ENCODE data around the gene TEC. TPM values are rescaled to one million over a fixed set of nuclear protein-coding genes. Genes with fewer than 3 reads are reported as not detected.

TEC gene
- total and polyA plus RNA-seq, 11 donors, result 1.1 to 4.5 (median 2.2) TPM

GRCh38 chr4:48194971-48195370 is 74.7 kb downstream of the TEC start:
- intact Hi-C loops (cut with DNase I), result no loop called here

GRCh38 chr4:48193921-48194468 is 75.6 kb downstream of the TEC start:
- H3K4me1 ChIP-seq, result peaks cover 0 to 17% (median 0%) of the 10 kb centered on the region in 12 donors
- no peaks in the 10 kb centered on the region for H3K9me3 ChIP-seq
- no peak overlapping the region for H3K27ac ChIP-seq
- intact Hi-C loops (cut with DNase I), result no loop called here
- H3K4me3 ChIP-seq, result no peak overlapping the region
- DNase-seq (no peak), ATAC-seq (no peak)
- WGBS, 4 donors, result 80 to 98% (median 96%) methylated on average over 3 of the region's 3 CpGs
- no peaks in the 10 kb centered on the region for H3K36me3 ChIP-seq
- TF ChIP-seq CTCF (IDR thresholded peaks at IDR 0.05), result no peak
- TF ChIP-seq POLR2A (IDR thresholded peaks at IDR 0.05), result no peak
- no peaks in the 10 kb centered on the region for H3K27me3 ChIP-seq

More at GRCh38 chr4:48194971-48195370, 74.7 kb downstream of the TEC start:
- Histone ChIP-seq H3K36me3 (no peaks in the 10 kb centered on the region), H3K9me3 (no peaks in the 10 kb centered on the region), H3K27ac (no peak overlapping the region), H3K4me1 (peaks cover 0 to 17% (median 0%) of the 10 kb centered on the region in 12 donors), H3K27me3 (no peaks in the 10 kb centered on the region), H3K4me3 (no peak overlapping the region)
- DNase-seq, result no peak
- ATAC-seq, result no peak
- no peak for TF ChIP-seq CTCF (IDR thresholded peaks at IDR 0.05)
- TF ChIP-seq POLR2A (IDR thresholded peaks at IDR 0.05), result no peak
- 54 to 68% (median 61%) methylated on average over 1 of the region's 1 CpG for WGBS, 4 donors

GRCh38 chr4:48193096-48193836 is 76.4 kb downstream of the TEC start:
- ATAC-seq, result no peak
- Histone ChIP-seq H3K27me3 (no peaks in the 10 kb centered on the region), H3K36me3 (no peaks in the 10 kb centered on the region), H3K27ac (no peak overlapping the region), H3K4me1 (peaks cover 0 to 17% (median 0%) of the 10 kb centered on the region in 12 donors), H3K4me3 (no peak overlapping the region), H3K9me3 (no peaks in the 10 kb centered on the region)
- WGBS, 4 donors, result 89 to 91% (median 90%) methylated on average over 6 of the region's 6 CpGs
- no peak for DNase-seq
- intact Hi-C loops (cut with DNase I), result no loop called here
- TF ChIP-seq CTCF (IDR thresholded peaks at IDR 0.05), result no peak
- no peak for TF ChIP-seq POLR2A (IDR thresholded peaks at IDR 0.05)

GRCh38 chr4:48191758-48192157 is 77.9 kb downstream of the TEC start:
- Histone ChIP-seq H3K36me3 (no peaks in the 10 kb centered on the region), H3K4me3 (no peak overlapping the region)

More at GRCh38 chr4:48191758-48192157, 77.9 kb downstream of the TEC start:
- no peak overlapping the region for H3K27ac ChIP-seq
- no peaks in the 10 kb centered on the region for H3K9me3 ChIP-seq
- H3K27me3 ChIP-seq, result no peaks in the 10 kb centered on the region
- intact Hi-C loops (cut with DNase I), result no loop called here
- 79 to 89% (median 83%) methylated on average over 1 of the region's 1 CpG for WGBS, 4 donors
- no peak for TF ChIP-seq POLR2A (IDR thresholded peaks at IDR 0.05)
- TF ChIP-seq CTCF (IDR thresholded peaks at IDR 0.05), result no peak
- ATAC-seq, result no peak
- H3K4me1 ChIP-seq, result peaks cover 0 to 14% (median 5%) of the 10 kb centered on the region in 12 donors
- no peak for DNase-seq
